Karpas-422 (cell line): Measurements from ENCODE around the gene ZSCAN20. TPM values are rescaled to one million over a fixed set of nuclear protein-coding genes. Genes with fewer than 3 reads are reported as not detected.

ENCODE experiments used
- DNase-seq: peaks from one replicate; pipeline ENCODE4 v3.0.0-alpha.2; 2015
- H2AFZ ChIP-seq: fragments of 200-600 bp; sonication (generic); 2 replicates; pipeline ENCODE4 v1.6.1; 2014; ENCODE audit warnings: antibody characterized with exemption, low read length, mixed read lengths
- H3K27ac ChIP-seq: fragments of 200-600 bp; sonication (generic); 2 replicates; pipeline ENCODE4 v1.5.1; 2014; ENCODE audit warnings: mild to moderate bottlenecking, low read length, moderate library complexity
- H3K27me3 ChIP-seq: fragments of 200-600 bp; sonication (generic); 2 replicates; pipeline ENCODE4 v1.6.1; 2014; ENCODE audit warnings: low read length, mixed read lengths
- H3K36me3 ChIP-seq: fragments of 200-600 bp; sonication (generic); 2 replicates; pipeline ENCODE4 v1.6.1; 2014; ENCODE audit warnings: low read length, mixed read lengths; ENCODE audit not compliant: insufficient read depth
- H3K4me1 ChIP-seq: fragments of 200-600 bp; sonication (generic); 2 replicates; pipeline ENCODE4 v1.6.1; 2014; ENCODE audit warnings: mild to moderate bottlenecking, low read length, mixed read lengths
- H3K4me2 ChIP-seq: fragments of 200-600 bp; sonication (generic); 2 replicates; pipeline ENCODE4 v1.6.1; 2014; ENCODE audit warnings: low read length, low read depth, mild to moderate bottlenecking; ENCODE audit not compliant: poor library complexity, severe bottlenecking
- H3K4me3 ChIP-seq: fragments of 200-600 bp; sonication (generic); 2 replicates; pipeline ENCODE4 v1.5.1; 2014; ENCODE audit warnings: mild to moderate bottlenecking, antibody characterized with exemption, low read length, mixed read lengths
- H3K79me2 ChIP-seq: fragments of 200-600 bp; sonication (generic); 2 replicates; pipeline ENCODE4 v1.6.1; 2014; ENCODE audit warnings: mild to moderate bottlenecking, low read length, mixed read lengths
- H3K9ac ChIP-seq: fragments of 200-600 bp; sonication (generic); 2 replicates; pipeline ENCODE4 v1.6.0; 2014; ENCODE audit warnings: low read length
- H3K9me2 ChIP-seq: fragments of 200-600 bp; sonication (generic), shearing (Covaris generic); replicated peaks from 2 replicates; pipeline ENCODE4 v1.6.0; 2014; ENCODE audit warnings: mild to moderate bottlenecking, low read length, moderate library complexity; ENCODE audit not compliant: insufficient read depth
- H3K9me3 ChIP-seq: fragments of 300-700, 200-600 bp; sonication (generic); 2 replicates; pipeline ENCODE4 v1.6.1; 2014; ENCODE audit warnings: low read length, mixed read lengths
- H4K20me1 ChIP-seq: fragments of 200-600 bp; sonication (generic); 2 replicates; pipeline ENCODE4 v1.6.1; 2014; ENCODE audit warnings: mild to moderate bottlenecking, antibody characterized with exemption, low read length, low read depth; ENCODE audit not compliant: insufficient read depth
- total RNA-seq: library from RNA; depleted of rRNA; stranded (reverse); fragments of >200 nt; shearing (Covaris generic); gene quantifications from 2 replicates; pipeline ENCODE4 v1.2.3, GENCODE V29; 2014; ENCODE audit warnings: low replicate concordance

The ZSCAN20 gene
- total RNA-seq, 1 experiment from 2014 or later = 5.0 TPM

DNA sequence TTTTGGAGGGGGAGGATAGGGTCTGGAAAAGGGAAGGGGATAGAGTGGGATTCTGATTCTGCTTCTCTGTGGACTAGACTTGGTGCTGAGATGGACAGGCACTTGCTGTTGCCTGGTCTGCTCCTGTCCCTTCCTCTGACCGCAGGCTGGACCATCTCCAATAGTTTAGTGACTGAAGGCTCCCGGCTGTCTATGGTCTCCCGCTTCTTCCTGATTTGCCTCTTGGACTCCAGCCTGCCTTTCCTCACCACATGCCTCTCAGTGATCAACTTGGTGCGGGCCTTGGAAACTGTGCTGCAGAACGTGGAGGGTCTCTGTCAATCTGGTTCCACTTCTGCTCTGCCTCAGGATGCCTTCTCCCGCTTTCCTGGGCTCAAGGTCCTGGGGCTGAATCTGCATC, 6.3 kb upstream of the ZSCAN20 start:
- H4K20me1 ChIP-seq = no peaks in the 10 kb centered on the region
- no peak overlapping the region for H3K27ac ChIP-seq
- no peak overlapping the region for H2AFZ ChIP-seq
- H3K27me3 ChIP-seq = no peaks in the 10 kb centered on the region
- no peak for DNase-seq
- no peaks in the 10 kb centered on the region for H3K9me3 ChIP-seq
- no peaks in the 10 kb centered on the region for H3K79me2 ChIP-seq
- no peaks in the 10 kb centered on the region for H3K36me3 ChIP-seq
- H3K4me3 ChIP-seq = no peak overlapping the region
- peaks cover 44% of the 10 kb centered on the region for H3K4me1 ChIP-seq
- H3K9me2 ChIP-seq = no peaks in the 10 kb centered on the region
- H3K4me2 ChIP-seq = no peak overlapping the region
- H3K9ac ChIP-seq = no peak overlapping the region

GRCh38 chr1:33468011-33468410, 4.4 kb upstream of the ZSCAN20 start:
- no peak overlapping the region for H3K4me3 ChIP-seq
- H3K9me2 ChIP-seq = no peaks in the 10 kb centered on the region
- H3K4me1 ChIP-seq = peaks cover 37% of the 10 kb centered on the region
- no peaks in the 10 kb centered on the region for H3K36me3 ChIP-seq
- no peaks in the 10 kb centered on the region for H3K9me3 ChIP-seq
- H3K27ac ChIP-seq = no peak overlapping the region
- H3K9ac ChIP-seq = no peak overlapping the region
- H2AFZ ChIP-seq = no peak overlapping the region
- no peaks in the 10 kb centered on the region for H4K20me1 ChIP-seq
- H3K79me2 ChIP-seq = peaks cover 4% of the 10 kb centered on the region
- DNase-seq = no peak
- H3K4me2 ChIP-seq = no peak overlapping the region
- H3K27me3 ChIP-seq = no peaks in the 10 kb centered on the region

DNA sequence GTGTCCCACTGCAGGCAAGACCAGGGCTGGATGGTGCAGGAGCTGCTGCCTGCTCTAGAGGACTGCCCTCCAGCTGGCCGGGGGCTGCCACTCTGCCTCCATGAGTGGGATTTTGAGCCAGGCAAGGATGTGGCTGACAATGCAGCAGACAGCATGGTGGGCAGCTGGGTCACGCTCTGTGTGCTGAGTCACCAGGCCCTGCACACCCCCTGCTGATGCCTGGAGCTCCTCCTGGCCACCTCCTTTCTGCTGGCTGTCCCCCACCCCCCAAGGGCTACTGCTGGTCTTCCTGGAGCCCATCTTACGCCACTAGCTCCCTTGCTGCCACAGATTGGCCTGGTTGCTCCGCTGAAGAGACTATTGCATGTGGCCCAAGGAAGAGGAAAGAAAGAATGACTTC, 3.9 kb upstream of the ZSCAN20 start:
- Histone ChIP-seq H3K27ac (no peak overlapping the region), H3K4me1 (peaks cover 42% of the 10 kb centered on the region), H3K79me2 (peaks cover 10% of the 10 kb centered on the region), H3K9me3 (no peaks in the 10 kb centered on the region), H2AFZ (no peak overlapping the region), H3K27me3 (no peaks in the 10 kb centered on the region), H3K4me2 (no peak overlapping the region), H3K36me3 (no peaks in the 10 kb centered on the region), H3K4me3 (no peak overlapping the region), H4K20me1 (no peaks in the 10 kb centered on the region), H3K9me2 (no peaks in the 10 kb centered on the region), H3K9ac (no peak overlapping the region)
- DNase-seq = no peak

DNA sequence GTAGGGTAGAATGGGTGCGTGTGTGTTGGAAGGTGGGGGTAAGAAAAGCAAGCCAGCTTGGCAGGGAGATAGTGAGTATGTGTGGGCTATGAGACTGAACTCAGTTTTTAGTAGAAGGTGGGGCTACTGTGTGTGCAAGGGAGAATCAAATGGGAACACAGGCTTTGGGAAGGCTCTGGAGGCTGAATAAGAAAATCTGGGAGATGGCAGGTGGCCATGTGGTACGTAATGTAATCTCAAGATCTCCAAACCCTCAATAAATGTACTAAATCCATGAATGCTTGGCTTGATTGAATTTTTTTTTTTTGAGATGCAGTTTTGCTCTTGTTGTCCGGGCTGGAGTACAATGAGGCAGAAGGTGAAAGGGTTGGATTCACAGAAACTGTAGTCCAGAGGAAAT, 3.5 kb upstream of the ZSCAN20 start:
- H3K27me3 ChIP-seq = no peaks in the 10 kb centered on the region
- H3K9me3 ChIP-seq = no peaks in the 10 kb centered on the region
- H3K9me2 ChIP-seq = no peaks in the 10 kb centered on the region
- DNase-seq = no peak
- no peak overlapping the region for H2AFZ ChIP-seq
- H4K20me1 ChIP-seq = no peaks in the 10 kb centered on the region
- H3K4me1 ChIP-seq = peaks cover 44% of the 10 kb centered on the region
- H3K4me2 ChIP-seq = no peak overlapping the region
- no peak overlapping the region for H3K9ac ChIP-seq
- H3K27ac ChIP-seq = no peak overlapping the region
- H3K36me3 ChIP-seq = no peaks in the 10 kb centered on the region
- H3K79me2 ChIP-seq = peaks cover 14% of the 10 kb centered on the region
- H3K4me3 ChIP-seq = no peak overlapping the region

GRCh38 chr1:33469691-33470090, 2.8 kb upstream of the ZSCAN20 start:
- no peaks in the 10 kb centered on the region for H3K27me3 ChIP-seq
- peaks cover 19% of the 10 kb centered on the region for H3K79me2 ChIP-seq
- no peak overlapping the region for H3K9ac ChIP-seq
- peaks cover 42% of the 10 kb centered on the region for H3K4me1 ChIP-seq
- H3K9me3 ChIP-seq = no peaks in the 10 kb centered on the region
- no peak overlapping the region for H3K27ac ChIP-seq
- no peak overlapping the region for H2AFZ ChIP-seq
- H3K9me2 ChIP-seq = no peaks in the 10 kb centered on the region
- no peaks in the 10 kb centered on the region for H4K20me1 ChIP-seq
- peak overlapping the region; percentile 54 for H3K4me2 ChIP-seq
- no peaks in the 10 kb centered on the region for H3K36me3 ChIP-seq
- DNase-seq = no peak
- H3K4me3 ChIP-seq = no peak overlapping the region

- Histone ChIP-seq H3K27me3 (no peaks in the 10 kb centered on the region), H3K4me1 (peaks cover 42% of the 10 kb centered on the region), H4K20me1 (no peaks in the 10 kb centered on the region), H2AFZ (peak overlapping the region; percentile 96), H3K27ac (no peak overlapping the region), H3K36me3 (no peaks in the 10 kb centered on the region), H3K9me2 (no peaks in the 10 kb centered on the region), H3K9ac (peak overlapping the region; percentile 29; the same call in 1 of the 2 replicates), H3K4me3 (no peak overlapping the region), H3K4me2 (peak overlapping the region; percentile 54), H3K79me2 (peaks cover 27% of the 10 kb centered on the region), H3K9me3 (no peaks in the 10 kb centered on the region)
- DNase-seq = peak; percentile 92
Observed at GRCh38 chr1:33470495-33471012, 1.9 kb upstream of the ZSCAN20 start.

- H3K79me2 ChIP-seq = peaks cover 32% of the 10 kb centered on the region
- no peaks in the 10 kb centered on the region for H3K9me2 ChIP-seq
- H3K9ac ChIP-seq = peak overlapping the region; percentile 62
- H3K4me1 ChIP-seq = peaks cover 42% of the 10 kb centered on the region
- H3K27me3 ChIP-seq = no peaks in the 10 kb centered on the region
- 0 out of 2 replicates have a peak overlapping the region, but pooled peaks have one; percentile 62 for H3K4me3 ChIP-seq
- DNase-seq = no peak
- no peak overlapping the region for H3K27ac ChIP-seq
- H2AFZ ChIP-seq = peak overlapping the region; percentile 71; the same call in 1 of the 2 replicates
- H3K9me3 ChIP-seq = no peaks in the 10 kb centered on the region
- peak overlapping the region; percentile 73 for H3K4me2 ChIP-seq
- H3K36me3 ChIP-seq = no peaks in the 10 kb centered on the region
- H4K20me1 ChIP-seq = no peaks in the 10 kb centered on the region
Observed at GRCh38 chr1:33471416-33471815, 1.0 kb upstream of the ZSCAN20 start.

- no peak overlapping the region for H3K27ac ChIP-seq
- peaks cover 42% of the 10 kb centered on the region for H3K4me1 ChIP-seq
- H3K9ac ChIP-seq = peak overlapping the region; percentile 82; the same call in 1 of the 2 replicates
- no peak for DNase-seq
- no peaks in the 10 kb centered on the region for H3K9me2 ChIP-seq
- H3K9me3 ChIP-seq = no peaks in the 10 kb centered on the region
- H3K4me2 ChIP-seq = peak overlapping the region; percentile 76
- H3K79me2 ChIP-seq = peaks cover 33% of the 10 kb centered on the region
- peaks cover under 1% of the 10 kb centered on the region; the same call in 1 of the 2 replicates for H3K36me3 ChIP-seq
- no peaks in the 10 kb centered on the region for H4K20me1 ChIP-seq
- peak overlapping the region; percentile 78 for H3K4me3 ChIP-seq
- H2AFZ ChIP-seq = no peak overlapping the region
- no peaks in the 10 kb centered on the region for H3K27me3 ChIP-seq
Observed at GRCh38 chr1:33473900-33474299, 1.5 kb downstream of the ZSCAN20 start.
